Ascending aorta (tissue), 2 donors: ENCODE results near the gene SYDE2. TPM values are rescaled to one million over a fixed set of nuclear protein-coding genes. Genes with fewer than 3 reads are reported as not detected.

Source experiments
- DNase-seq, 2 donors: peaks; one replicate each; pipeline ENCODE4 v3.0.0-alpha.2; 2019; ENCODE audit warnings: low spot score in 2 of 2
- H3K27ac ChIP-seq, 2 donors: fragments of 200-600 bp; sonication (generic); one replicate each; pipeline ENCODE4 v1.5.1; 2016 to 2017; ENCODE audit warnings: mild to moderate bottlenecking in 1 of 2
- H3K27me3 ChIP-seq: fragments of 200-600 bp; sonication (generic); one replicate; pipeline ENCODE4 v1.5.1; 2017
- H3K36me3 ChIP-seq, 2 donors: fragments of 200-600 bp; sonication (generic); one replicate each; pipeline ENCODE4 v1.5.1; 2016
- H3K4me1 ChIP-seq, 2 donors: fragments of 200-600 bp; sonication (generic); one replicate each; pipeline ENCODE4 v1.5.1; 2016 to 2017; ENCODE audit warnings: mild to moderate bottlenecking in 1 of 2
- H3K4me3 ChIP-seq, 2 donors: fragments of 200-600 bp; sonication (generic); one replicate each; pipeline ENCODE4 v1.5.1; 2016 to 2017; ENCODE audit warnings: mild to moderate bottlenecking in 1 of 2
- H3K9me3 ChIP-seq, 2 donors: fragments of 200-600 bp; sonication (generic); one replicate each; pipeline ENCODE4 v1.5.1; 2016
- intact Hi-C: fragments of 100-400 bp; cut with DNase I; formaldehyde crosslinking; loops from one replicate; pipeline ENCODE4 v1.15.1; 2023
- total RNA-seq: library from RNA; depleted of rRNA; stranded (reverse); fragments of >200 nt; gene quantifications from one replicate; pipeline ENCODE4 v1.1.0, GENCODE V29; 2016
- TF ChIP-seq, protein P1 (sequence below), 3 experiments: fragments of 200-600 bp in 2 of 3; fragments of 450-650 bp in 1 of 3; sonication (generic) in 2 of 3; IDR thresholded peaks; one replicate each; pipeline ENCODE4 v1.5.1; 2016 to 2019; ENCODE audit warnings: antibody characterized with exemption in 3 of 3, mild to moderate bottlenecking in 1 of 3, moderate library complexity in 1 of 3

SYDE2 gene
- total RNA-seq, 1 donor from 2014 or later, result 0.43 TPM

GRCh38 chr1:85228972-85229371 lies 28.2 kb upstream of the SYDE2 start:
- no peak overlapping the region for H3K4me3 ChIP-seq
- no peaks in the 10 kb centered on the region for H3K27me3 ChIP-seq
- TF ChIP-seq, protein P1, sequence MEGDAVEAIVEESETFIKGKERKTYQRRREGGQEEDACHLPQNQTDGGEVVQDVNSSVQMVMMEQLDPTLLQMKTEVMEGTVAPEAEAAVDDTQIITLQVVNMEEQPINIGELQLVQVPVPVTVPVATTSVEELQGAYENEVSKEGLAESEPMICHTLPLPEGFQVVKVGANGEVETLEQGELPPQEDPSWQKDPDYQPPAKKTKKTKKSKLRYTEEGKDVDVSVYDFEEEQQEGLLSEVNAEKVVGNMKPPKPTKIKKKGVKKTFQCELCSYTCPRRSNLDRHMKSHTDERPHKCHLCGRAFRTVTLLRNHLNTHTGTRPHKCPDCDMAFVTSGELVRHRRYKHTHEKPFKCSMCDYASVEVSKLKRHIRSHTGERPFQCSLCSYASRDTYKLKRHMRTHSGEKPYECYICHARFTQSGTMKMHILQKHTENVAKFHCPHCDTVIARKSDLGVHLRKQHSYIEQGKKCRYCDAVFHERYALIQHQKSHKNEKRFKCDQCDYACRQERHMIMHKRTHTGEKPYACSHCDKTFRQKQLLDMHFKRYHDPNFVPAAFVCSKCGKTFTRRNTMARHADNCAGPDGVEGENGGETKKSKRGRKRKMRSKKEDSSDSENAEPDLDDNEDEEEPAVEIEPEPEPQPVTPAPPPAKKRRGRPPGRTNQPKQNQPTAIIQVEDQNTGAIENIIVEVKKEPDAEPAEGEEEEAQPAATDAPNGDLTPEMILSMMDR (IDR thresholded peaks at IDR 0.05), result no peak
- no peak overlapping the region for H3K27ac ChIP-seq
- no peaks in the 10 kb centered on the region for H3K9me3 ChIP-seq
- H3K4me1 ChIP-seq, result peaks cover 0 to 7% of the 10 kb centered on the region in 2 donors
- DNase-seq, result no peak
- no peaks in the 10 kb centered on the region for H3K36me3 ChIP-seq
- intact Hi-C loops, result no loop called here

DNA sequence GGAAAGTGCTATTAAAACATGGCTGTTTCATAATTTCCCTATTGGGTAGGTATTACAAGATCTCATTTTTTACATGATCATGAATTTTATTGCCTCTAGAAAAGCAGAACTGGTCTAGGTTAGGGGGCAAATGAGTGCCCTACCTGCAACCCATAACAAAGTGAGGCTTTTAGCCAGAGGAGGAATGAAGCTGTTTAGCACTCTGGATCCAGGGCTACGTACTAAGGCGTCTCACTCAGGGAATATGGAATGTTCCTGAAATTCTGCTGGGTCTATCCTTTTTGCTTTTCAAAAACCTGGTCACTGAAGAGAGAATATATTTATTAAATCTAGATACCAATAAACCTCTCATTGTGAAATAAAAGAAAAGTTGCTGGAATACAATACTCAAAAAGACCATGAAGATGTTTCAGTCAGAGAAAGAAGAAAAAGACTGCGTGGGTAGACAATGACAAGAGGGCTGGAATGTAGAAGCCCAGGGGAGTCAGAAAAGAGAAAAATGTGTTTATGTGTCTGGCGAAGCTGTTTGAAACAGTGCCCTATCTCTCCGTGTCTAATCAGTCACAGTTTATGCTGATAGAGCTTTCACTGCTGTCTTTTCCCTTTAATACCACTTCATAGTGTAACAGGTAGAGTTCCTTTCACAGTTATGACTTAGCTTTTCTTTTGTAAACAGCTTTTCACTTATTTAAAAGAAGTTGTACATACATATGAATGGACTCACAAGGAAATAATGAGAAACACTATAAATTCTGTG lies 25.0 kb upstream of the SYDE2 start:
- TF ChIP-seq, protein P1 (IDR thresholded peaks at IDR 0.05), result no peak
- Histone ChIP-seq H3K27me3 (no peaks in the 10 kb centered on the region), H3K9me3 (no peaks in the 10 kb centered on the region), H3K36me3 (no peaks in the 10 kb centered on the region), H3K27ac (no peak overlapping the region), H3K4me1 (peaks cover 3 to 10% of the 10 kb centered on the region in 2 donors), H3K4me3 (no peak overlapping the region)
- intact Hi-C loops, result no loop called here
- DNase-seq, result no peak

GRCh38 chr1:85224734-85225623 lies 24.2 kb upstream of the SYDE2 start:
- intact Hi-C loops, result no loop called here
- Histone ChIP-seq H3K4me3 (no peak overlapping the region), H3K36me3 (no peaks in the 10 kb centered on the region), H3K27ac (no peak overlapping the region), H3K4me1 (peaks cover 3 to 10% of the 10 kb centered on the region in 2 donors), H3K9me3 (no peaks in the 10 kb centered on the region), H3K27me3 (no peaks in the 10 kb centered on the region)
- TF ChIP-seq, protein P1 (IDR thresholded peaks at IDR 0.05), result no peak
- no peak for DNase-seq

GRCh38 chr1:85224295-85224694 lies 23.5 kb upstream of the SYDE2 start:
- Histone ChIP-seq H3K36me3 (no peaks in the 10 kb centered on the region), H3K9me3 (no peaks in the 10 kb centered on the region), H3K4me3 (no peak overlapping the region), H3K4me1 (peaks cover 3 to 10% of the 10 kb centered on the region in 2 donors), H3K27ac (no peak overlapping the region), H3K27me3 (no peaks in the 10 kb centered on the region)
- intact Hi-C loops, result no loop called here
- TF ChIP-seq, protein P1 (IDR thresholded peaks at IDR 0.05), result no peak
- no peak for DNase-seq

DNA sequence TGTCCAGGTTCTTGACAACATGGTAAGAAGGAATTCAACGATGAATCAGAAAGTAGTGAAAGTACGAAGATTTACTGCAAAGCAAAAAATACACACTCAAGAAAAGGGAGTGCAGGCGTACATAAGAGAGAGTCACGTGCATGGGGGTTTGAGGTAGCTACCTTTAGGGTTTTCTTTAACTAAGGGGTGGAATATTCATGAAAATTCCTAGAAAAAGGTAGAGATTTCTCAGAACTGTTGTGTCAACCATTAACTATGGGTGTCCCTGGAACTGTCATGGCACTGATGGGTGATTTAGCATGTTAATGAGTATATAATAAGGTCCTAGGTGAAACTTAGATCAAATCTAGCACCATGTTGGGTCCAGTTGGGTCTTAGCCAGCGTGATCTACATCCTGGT lies 22.5 kb upstream of the SYDE2 start:
- H3K9me3 ChIP-seq, result no peaks in the 10 kb centered on the region
- H3K27me3 ChIP-seq, result no peaks in the 10 kb centered on the region
- no peaks in the 10 kb centered on the region for H3K36me3 ChIP-seq
- no peak overlapping the region for H3K4me3 ChIP-seq
- TF ChIP-seq, protein P1 (IDR thresholded peaks at IDR 0.05), result no peak
- H3K27ac ChIP-seq, result no peak overlapping the region
- H3K4me1 ChIP-seq, result peaks cover 3 to 10% of the 10 kb centered on the region in 2 donors
- DNase-seq, result no peak
- intact Hi-C loops, result no loop called here
